Loucy (cell line): ENCODE data around the gene POLR1H.

Experiments used
- H2AFZ ChIP-seq: fragments of 200-600 bp; sonication (generic); 2 replicates; pipeline ENCODE4 v1.6.0; 2016; ENCODE audit warnings: antibody characterized with exemption, mild to moderate bottlenecking, low read length, moderate library complexity
- H3F3A ChIP-seq: fragments of 200-600 bp; 2 replicates; pipeline ENCODE4 v1.6.0; 2016; ENCODE audit warnings: antibody characterized with exemption, low read depth, mild to moderate bottlenecking
- H3K27me3 ChIP-seq: fragments of 200-600 bp; sonication (generic); 2 replicates; pipeline ENCODE4 v1.6.1; 2014; ENCODE audit warnings: low read length, mild to moderate bottlenecking; ENCODE audit not compliant: insufficient read depth, poor library complexity, severe bottlenecking
- H3K36me3 ChIP-seq: fragments of 200-600 bp; sonication (generic); 2 replicates; pipeline ENCODE4 v1.6.1; 2016; ENCODE audit warnings: low read length; ENCODE audit not compliant: insufficient read depth
- H3K4me1 ChIP-seq: fragments of 200-600 bp; sonication (generic); 2 replicates; pipeline ENCODE4 v1.5.1; 2014; ENCODE audit warnings: low read length, mild to moderate bottlenecking; ENCODE audit not compliant: insufficient read depth, poor library complexity, severe bottlenecking
- H3K4me2 ChIP-seq: fragments of 200-600 bp; sonication (generic); 2 replicates; pipeline ENCODE4 v1.6.0; 2014; ENCODE audit warnings: antibody characterized with exemption, low read length, low read depth, mild to moderate bottlenecking; ENCODE audit not compliant: poor library complexity, severe bottlenecking
- H3K4me3 ChIP-seq: fragments of 200-600 bp; sonication (generic); 2 replicates; pipeline ENCODE4 v1.5.1; 2014; ENCODE audit warnings: low read length, mild to moderate bottlenecking, mixed read lengths; ENCODE audit not compliant: poor library complexity, severe bottlenecking
- H3K79me2 ChIP-seq: fragments of 200-600 bp; sonication (generic); 2 replicates; pipeline ENCODE4 v1.6.1; 2014; ENCODE audit warnings: low read length; ENCODE audit not compliant: insufficient read depth
- H3K9ac ChIP-seq: fragments of 200-600 bp; sonication (generic); 2 replicates; pipeline ENCODE4 v1.6.0; 2014; ENCODE audit warnings: mild to moderate bottlenecking, low read depth, low read length, moderate library complexity; ENCODE audit not compliant: poor library complexity, severe bottlenecking
- H3K9me2 ChIP-seq: fragments of 200-600 bp; sonication (generic); replicated peaks from 2 replicates; pipeline ENCODE4 v1.6.1; 2016; ENCODE audit warnings: low read depth, low read length, mixed read lengths
- H3K9me3 ChIP-seq: fragments of 200-600 bp; sonication (generic); 2 replicates; pipeline ENCODE4 v1.6.1; 2014; ENCODE audit warnings: mild to moderate bottlenecking, antibody characterized with exemption, low read length, low read depth; ENCODE audit not compliant: insufficient read depth
- H4K20me1 ChIP-seq: fragments of 200-600 bp; sonication (generic); 2 replicates; pipeline ENCODE4 v1.6.0; 2014; ENCODE audit warnings: antibody characterized with exemption, low read length, mild to moderate bottlenecking; ENCODE audit not compliant: insufficient read depth, poor library complexity, severe bottlenecking
- CTCF ChIP-seq: fragments of 200-600 bp; sonication (generic); conservative IDR thresholded peaks from 2 replicates; pipeline ENCODE4 v1.5.1; 2014; ENCODE audit warnings: mild to moderate bottlenecking, antibody characterized with exemption, low read length
- EZH2phosphoT487 ChIP-seq: fragments of 200-600 bp; IDR thresholded peaks from 2 replicates; pipeline ENCODE4 v1.6.1; 2018; ENCODE audit warnings: antibody characterized with exemption, mild to moderate bottlenecking, moderate library complexity, borderline replicate concordance

POLR1H gene

GRCh38 chr6:30042476-30042875 is 18.6 kb upstream of the POLR1H start:
- H3F3A ChIP-seq, result no peaks in the 10 kb centered on the region
- no peak overlapping the region for H3K4me2 ChIP-seq

GRCh38 chr6:30042914-30043313 is 18.2 kb upstream of the POLR1H start:
- H3K79me2 ChIP-seq, result no peaks in the 10 kb centered on the region
- no peaks in the 10 kb centered on the region for H3K4me1 ChIP-seq
- no peaks in the 10 kb centered on the region for H3K9me2 ChIP-seq
- H3K4me2 ChIP-seq, result no peak overlapping the region
- H3K4me3 ChIP-seq, result no peak overlapping the region
- no peaks in the 10 kb centered on the region for H4K20me1 ChIP-seq
- H3K9ac ChIP-seq, result no peak overlapping the region
- no peak for TF ChIP-seq EZH2phosphoT487
- no peak for TF ChIP-seq CTCF
- H3K9me3 ChIP-seq, result no peaks in the 10 kb centered on the region
- no peaks in the 10 kb centered on the region for H3F3A ChIP-seq
- H3K36me3 ChIP-seq, result no peaks in the 10 kb centered on the region
- no peaks in the 10 kb centered on the region for H3K27me3 ChIP-seq
- H2AFZ ChIP-seq, result no peak overlapping the region

More at GRCh38 chr6:30042476-30042875, 18.6 kb upstream of the POLR1H start:
- Histone ChIP-seq H3K36me3 (no peaks in the 10 kb centered on the region), H3K9me3 (no peaks in the 10 kb centered on the region), H3K79me2 (no peaks in the 10 kb centered on the region), H3K9ac (no peak overlapping the region), H2AFZ (no peak overlapping the region), H3K9me2 (no peaks in the 10 kb centered on the region), H4K20me1 (no peaks in the 10 kb centered on the region), H3K4me3 (no peak overlapping the region), H3K4me1 (no peaks in the 10 kb centered on the region), H3K27me3 (no peaks in the 10 kb centered on the region)
- TF ChIP-seq EZH2phosphoT487 (no peak), CTCF (no peak)

- Histone ChIP-seq H2AFZ (no peak overlapping the region), H3K79me2 (no peaks in the 10 kb centered on the region), H3K36me3 (no peaks in the 10 kb centered on the region), H3K4me1 (no peaks in the 10 kb centered on the region), H3K9me3 (no peaks in the 10 kb centered on the region), H3K27me3 (no peaks in the 10 kb centered on the region), H3K4me3 (no peak overlapping the region), H3K4me2 (no peak overlapping the region), H3K9me2 (no peaks in the 10 kb centered on the region), H4K20me1 (no peaks in the 10 kb centered on the region), H3F3A (no peaks in the 10 kb centered on the region), H3K9ac (no peak overlapping the region)
- TF ChIP-seq CTCF, result no peak
- TF ChIP-seq EZH2phosphoT487, result no peak
These were observed 17.3 kb upstream of the POLR1H start for GRCh38 chr6:30043744-30044143.
